ENCODE data around the gene CXCL1. TPM values are rescaled to one million over a fixed set of nuclear protein-coding genes. Genes with fewer than 3 reads are reported as not detected.

Gene CXCL1
- total and polyA plus RNA-seq, 2 donors (not counting 1 experiment from before 2014, with no cell fraction given), result 1.4 to 1.5 TPM

DNA sequence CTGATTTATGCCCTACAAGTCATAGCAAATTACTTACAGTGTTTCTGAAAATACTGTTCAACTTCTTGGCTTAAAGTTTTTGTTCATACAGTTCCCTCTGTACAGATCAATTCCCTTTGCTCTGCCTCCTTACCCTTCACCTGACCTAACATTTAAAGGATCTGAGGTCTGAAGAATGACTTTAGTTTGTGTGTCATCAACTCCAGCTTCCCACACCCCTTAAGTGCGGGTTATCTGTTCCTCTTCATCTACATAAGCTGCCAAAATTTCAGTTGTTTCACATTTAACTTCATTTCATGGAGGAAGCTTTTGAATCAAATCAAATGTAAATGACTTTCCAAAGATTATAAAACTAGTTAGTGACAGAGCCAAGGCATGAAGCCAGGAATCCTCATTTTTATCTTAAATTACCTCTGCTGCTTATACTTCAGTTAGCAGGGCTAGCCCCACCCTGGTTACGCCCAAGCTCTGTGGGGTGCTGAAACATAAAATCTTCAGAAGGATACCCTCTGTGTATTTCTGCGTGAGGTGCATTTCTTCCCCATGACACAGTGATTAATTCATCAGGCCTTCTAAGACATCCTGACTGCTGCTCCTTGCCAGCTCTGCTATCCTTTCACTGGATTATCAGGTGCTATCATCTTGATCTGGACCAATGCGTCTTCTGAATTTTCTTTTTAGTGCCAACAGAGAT is 16.5 kb downstream of the CXCL1 start:
- no peaks in the 10 kb centered on the region for H3K9me3 ChIP-seq (ENCODE audit: control insufficient read depth, insufficient read depth, low read depth, low read length)
- no peaks in the 10 kb centered on the region for H4K20me1 ChIP-seq (ENCODE audit: control insufficient read depth, extremely low read depth, insufficient read depth, low read length)
- DNase-seq (ENCODE audit: low read depth in 2 of 2), result peak in 1 of 2 donors; percentile 52
- no peaks in the 10 kb centered on the region for H3K79me2 ChIP-seq (ENCODE audit: control insufficient read depth, insufficient read depth, low read length)
- peaks cover 2% of the 10 kb centered on the region for H3K4me1 ChIP-seq (ENCODE audit: control insufficient read depth, extremely low read depth, insufficient read depth, low read length)
- no peak overlapping the region for H3K4me2 ChIP-seq (ENCODE audit: extremely low read depth, insufficient read depth, low read length)
- H3K27ac ChIP-seq (ENCODE audit: insufficient read depth, low read length), result no peak overlapping the region
- no peaks in the 10 kb centered on the region for H3K27me3 ChIP-seq (ENCODE audit: control insufficient read depth, insufficient read depth, low read length)
- no peak overlapping the region for H2AFZ ChIP-seq (ENCODE audit: low read length)
- no peaks in the 10 kb centered on the region for H3K36me3 ChIP-seq (ENCODE audit: control insufficient read depth, insufficient read depth, low read length)
- no peak overlapping the region for H3K9ac ChIP-seq (ENCODE audit: insufficient read depth, low read length)
- H3K4me3 ChIP-seq (replicated peaks in 1 of 4; ENCODE audit: control extremely low read depth in 1 of 4, insufficient read depth in 1 of 4, low read depth in 3 of 4, low read length in 4 of 4), result no peak overlapping the region
- no peak for TF ChIP-seq EZH2 (IDR thresholded peaks at IDR 0.05; ENCODE audit: low read length, missing control alignments)
- TF ChIP-seq, protein P1, sequence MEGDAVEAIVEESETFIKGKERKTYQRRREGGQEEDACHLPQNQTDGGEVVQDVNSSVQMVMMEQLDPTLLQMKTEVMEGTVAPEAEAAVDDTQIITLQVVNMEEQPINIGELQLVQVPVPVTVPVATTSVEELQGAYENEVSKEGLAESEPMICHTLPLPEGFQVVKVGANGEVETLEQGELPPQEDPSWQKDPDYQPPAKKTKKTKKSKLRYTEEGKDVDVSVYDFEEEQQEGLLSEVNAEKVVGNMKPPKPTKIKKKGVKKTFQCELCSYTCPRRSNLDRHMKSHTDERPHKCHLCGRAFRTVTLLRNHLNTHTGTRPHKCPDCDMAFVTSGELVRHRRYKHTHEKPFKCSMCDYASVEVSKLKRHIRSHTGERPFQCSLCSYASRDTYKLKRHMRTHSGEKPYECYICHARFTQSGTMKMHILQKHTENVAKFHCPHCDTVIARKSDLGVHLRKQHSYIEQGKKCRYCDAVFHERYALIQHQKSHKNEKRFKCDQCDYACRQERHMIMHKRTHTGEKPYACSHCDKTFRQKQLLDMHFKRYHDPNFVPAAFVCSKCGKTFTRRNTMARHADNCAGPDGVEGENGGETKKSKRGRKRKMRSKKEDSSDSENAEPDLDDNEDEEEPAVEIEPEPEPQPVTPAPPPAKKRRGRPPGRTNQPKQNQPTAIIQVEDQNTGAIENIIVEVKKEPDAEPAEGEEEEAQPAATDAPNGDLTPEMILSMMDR (conservative IDR thresholded peaks at IDR 0.05 in 1 of 2, IDR thresholded peaks at IDR 0.05 in 1 of 2; ENCODE audit: low read depth in 1 of 2, low read length in 2 of 2), result no peak

DNA sequence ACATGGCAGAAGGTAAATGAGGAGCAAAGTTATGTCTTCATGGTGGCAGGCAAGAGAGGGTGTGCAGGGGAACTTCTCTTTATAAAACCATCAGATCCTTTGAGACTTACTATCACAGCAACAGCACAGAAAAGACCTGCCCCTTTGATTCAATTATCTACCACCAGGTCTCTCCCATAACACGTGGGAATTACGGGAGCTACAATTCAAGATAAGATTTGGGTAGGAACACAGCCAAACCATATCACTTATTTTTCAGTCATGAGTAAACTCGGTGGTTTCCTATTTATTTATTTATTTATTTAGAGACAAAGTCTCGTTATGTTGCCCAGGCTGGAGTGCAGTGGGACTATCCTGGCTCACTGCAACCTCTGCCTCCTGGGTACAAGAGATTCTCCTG is 22.1 kb downstream of the CXCL1 start:
- H4K20me1 ChIP-seq (ENCODE audit: control insufficient read depth, extremely low read depth, insufficient read depth, low read length), result no peaks in the 10 kb centered on the region
- H3K4me1 ChIP-seq (ENCODE audit: control insufficient read depth, extremely low read depth, insufficient read depth, low read length), result peaks cover 2% of the 10 kb centered on the region
- no peaks in the 10 kb centered on the region for H3K27me3 ChIP-seq (ENCODE audit: control insufficient read depth, insufficient read depth, low read length)
- H2AFZ ChIP-seq (ENCODE audit: low read length), result no peak overlapping the region
- no peak overlapping the region for H3K27ac ChIP-seq (ENCODE audit: insufficient read depth, low read length)
- H3K36me3 ChIP-seq (ENCODE audit: control insufficient read depth, insufficient read depth, low read length), result no peaks in the 10 kb centered on the region
- no peaks in the 10 kb centered on the region for H3K79me2 ChIP-seq (ENCODE audit: control insufficient read depth, insufficient read depth, low read length)
- no peak overlapping the region for H3K4me2 ChIP-seq (ENCODE audit: extremely low read depth, insufficient read depth, low read length)
- H3K9me3 ChIP-seq (ENCODE audit: control insufficient read depth, insufficient read depth, low read depth, low read length), result no peaks in the 10 kb centered on the region
- peak in 1 of 2 donors; percentile 21 for DNase-seq (ENCODE audit: low read depth in 2 of 2)
- H3K9ac ChIP-seq (ENCODE audit: insufficient read depth, low read length), result no peak overlapping the region
- H3K4me3 ChIP-seq (replicated peaks in 1 of 4; ENCODE audit: control extremely low read depth in 1 of 4, insufficient read depth in 1 of 4, low read depth in 3 of 4, low read length in 4 of 4), result no peak overlapping the region
- TF ChIP-seq, protein P1 (conservative IDR thresholded peaks at IDR 0.05 in 1 of 2, IDR thresholded peaks at IDR 0.05 in 1 of 2; ENCODE audit: low read depth in 1 of 2, low read length in 2 of 2), result no peak
- TF ChIP-seq EZH2 (IDR thresholded peaks at IDR 0.05; ENCODE audit: low read length, missing control alignments), result no peak

DNA sequence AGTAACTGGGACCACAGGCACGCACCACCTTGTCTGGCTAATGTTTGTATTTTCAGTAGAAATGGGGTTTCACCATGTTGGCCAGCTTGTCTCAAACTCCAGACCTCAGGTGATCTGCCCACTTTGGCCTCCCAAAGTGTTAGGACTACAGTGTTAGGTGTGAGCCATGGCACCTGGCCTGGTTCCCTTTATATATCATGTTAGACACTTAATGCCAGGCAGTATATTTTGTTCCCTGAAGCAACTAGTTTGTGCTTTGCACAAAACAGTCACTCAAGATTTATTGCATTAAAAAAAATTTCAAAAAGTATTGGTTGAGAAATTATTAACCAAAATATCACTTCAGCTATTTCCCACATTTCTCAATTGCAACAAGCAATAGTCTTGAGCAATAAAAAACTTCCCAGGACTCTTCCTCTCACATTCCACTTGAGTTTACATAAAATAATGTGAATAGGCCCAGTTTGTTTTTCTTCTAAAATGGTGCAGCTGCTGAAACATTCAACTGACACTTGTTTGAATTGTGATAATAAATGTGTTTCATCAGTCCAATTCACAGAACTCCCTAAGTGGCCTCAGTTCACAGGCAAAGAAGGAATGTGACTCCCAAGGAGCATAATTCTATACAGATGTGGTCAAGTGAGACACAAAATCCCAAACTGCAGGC is 22.7 kb downstream of the CXCL1 start:
- Histone ChIP-seq H3K4me2 (ENCODE audit: extremely low read depth, insufficient read depth, low read length) (no peak overlapping the region), H4K20me1 (ENCODE audit: control insufficient read depth, extremely low read depth, insufficient read depth, low read length) (no peaks in the 10 kb centered on the region), H3K9ac (ENCODE audit: insufficient read depth, low read length) (no peak overlapping the region), H3K4me3 (replicated peaks in 1 of 4; ENCODE audit: control extremely low read depth in 1 of 4, insufficient read depth in 1 of 4, low read depth in 3 of 4, low read length in 4 of 4) (no peak overlapping the region), H3K9me3 (ENCODE audit: control insufficient read depth, insufficient read depth, low read depth, low read length) (no peaks in the 10 kb centered on the region), H3K27ac (ENCODE audit: insufficient read depth, low read length) (no peak overlapping the region), H2AFZ (ENCODE audit: low read length) (no peak overlapping the region), H3K27me3 (ENCODE audit: control insufficient read depth, insufficient read depth, low read length) (no peaks in the 10 kb centered on the region), H3K79me2 (ENCODE audit: control insufficient read depth, insufficient read depth, low read length) (no peaks in the 10 kb centered on the region), H3K4me1 (ENCODE audit: control insufficient read depth, extremely low read depth, insufficient read depth, low read length) (peaks cover 2% of the 10 kb centered on the region), H3K36me3 (ENCODE audit: control insufficient read depth, insufficient read depth, low read length) (no peaks in the 10 kb centered on the region)
- TF ChIP-seq, protein P1 (conservative IDR thresholded peaks at IDR 0.05 in 1 of 2, IDR thresholded peaks at IDR 0.05 in 1 of 2; ENCODE audit: low read depth in 1 of 2, low read length in 2 of 2), result no peak
- no peak for TF ChIP-seq EZH2 (IDR thresholded peaks at IDR 0.05; ENCODE audit: low read length, missing control alignments)
- peak; percentile 66 to 93 for DNase-seq (ENCODE audit: low read depth in 2 of 2)
